CD4-positive, alpha-beta T cell (primary cell): Measurements from ENCODE around the gene PAX5. TPM values are rescaled to one million over a fixed set of nuclear protein-coding genes. Genes with fewer than 3 reads are reported as not detected.

Experiments
- ATAC-seq: fragments of 200-7000 bp; cut with Tn5 transposase; one replicate; pipeline ENCODE4 v1.10.0; 2022; ENCODE audit warnings: mild to moderate bottlenecking; ENCODE audit not compliant: poor library complexity
- CTCF ChIA-PET: fragments of 350-600 bp; sonication (Branson Sonifier 250); formaldehyde crosslinking; loops from one replicate; lab custom pipeline; 2021; ENCODE audit warnings: antibody characterized with exemption, inconsistent platforms; lab: Charles Lee
- POLR2A ChIA-PET: fragments of 350-600 bp; sonication (Branson Sonifier 250); formaldehyde crosslinking; loops from one replicate; lab custom pipeline; 2021; ENCODE audit warnings: antibody characterized with exemption, inconsistent platforms; lab: Charles Lee
- DNase-seq, 14 experiments: peaks; one replicate each; pipeline ENCODE4 v3.0.0-alpha.2; 2013 to 2020; ENCODE audit warnings: mixed read lengths in 2 of 14
- H3K27ac ChIP-seq, 2 donors: one replicate each; pipeline versions ENCODE4 v1.5.1 to v1.7.0; 2013; ENCODE audit warnings: low read length in 2 of 2, low read depth in 1 of 2, mild to moderate bottlenecking in 1 of 2
- H3K27me3 ChIP-seq, 2 experiments: 1 replicate in 1 of 2; 2 replicates in 1 of 2; pipeline versions ENCODE4 v1.6.1 to v1.7.0; 2013; ENCODE audit warnings: low read length in 2 of 2, control low read depth in 1 of 2, mild to moderate bottlenecking in 1 of 2, moderate library complexity in 1 of 2; ENCODE audit not compliant: insufficient read depth in 2 of 2, control insufficient read depth in 1 of 2
- H3K36me3 ChIP-seq: one replicate; pipeline ENCODE4 v1.6.1; 2013; ENCODE audit warnings: low read length, control low read depth; ENCODE audit not compliant: insufficient read depth
- H3K4me1 ChIP-seq: one replicate; pipeline ENCODE4 v1.6.1; 2013; ENCODE audit warnings: low read length, control low read depth; ENCODE audit not compliant: insufficient read depth
- H3K4me3 ChIP-seq: one replicate; pipeline ENCODE4 v1.5.1; 2013; ENCODE audit warnings: mild to moderate bottlenecking, low read length, moderate library complexity
- H3K9me3 ChIP-seq, 2 experiments: 1 replicate in 1 of 2; 2 replicates in 1 of 2; pipeline versions ENCODE4 v1.6.1 to v1.7.0; 2013; ENCODE audit warnings: low read length in 2 of 2, mild to moderate bottlenecking in 2 of 2, control low read depth in 1 of 2, moderate library complexity in 1 of 2; ENCODE audit not compliant: control insufficient read depth in 1 of 2, insufficient read depth in 1 of 2
- H3K27ac Mint-ChIP-seq: one replicate; pipeline ENCODE4 v1.8.0; 2020; ENCODE audit warnings: mixed read lengths
- H3K27me3 Mint-ChIP-seq: one replicate; pipeline ENCODE4 v1.8.0; 2021; ENCODE audit warnings: mixed read lengths
- H3K36me3 Mint-ChIP-seq: one replicate; pipeline ENCODE4 v1.8.0; 2021; ENCODE audit warnings: low read depth, mixed read lengths
- H3K4me1 Mint-ChIP-seq: one replicate; pipeline ENCODE4 v1.8.0; 2021; ENCODE audit warnings: low read depth, mixed read lengths
- H3K4me3 Mint-ChIP-seq: one replicate; pipeline ENCODE4 v1.8.0; 2020; ENCODE audit warnings: mild to moderate bottlenecking, mixed read lengths
- H3K9me3 Mint-ChIP-seq: one replicate; pipeline ENCODE4 v1.8.0; 2020; ENCODE audit warnings: mixed read lengths
- intact Hi-C, 2 experiments: fragments of 100-400 bp; cut with DNase I in 1 of 2; cut with micrococcal nuclease in 1 of 2; formaldehyde crosslinking; loops; one replicate each; pipeline versions ENCODE4 v1.15.1 to v1.9.0; 2023 to 2025; cut with DNase I, micrococcal nuclease
- total RNA-seq, 174 experiments: library from RNA in 2 of 174; stranded (reverse) in 2 of 174; gene quantifications; one replicate each; pipeline ENCODE4 v1.2.3 and lab custom pipeline; 2021 to 2026
- TF ChIP-seq, protein P1 (sequence below): fragments of 200-600 bp; IDR thresholded peaks from one replicate; pipeline ENCODE4 v1.8.0; 2022; ENCODE audit warnings: antibody characterized with exemption, mild to moderate bottlenecking

PAX5 gene
- total RNA-seq, 2 experiments from 2014 or later, result 0.03 to 0.11 TPM

DNA sequence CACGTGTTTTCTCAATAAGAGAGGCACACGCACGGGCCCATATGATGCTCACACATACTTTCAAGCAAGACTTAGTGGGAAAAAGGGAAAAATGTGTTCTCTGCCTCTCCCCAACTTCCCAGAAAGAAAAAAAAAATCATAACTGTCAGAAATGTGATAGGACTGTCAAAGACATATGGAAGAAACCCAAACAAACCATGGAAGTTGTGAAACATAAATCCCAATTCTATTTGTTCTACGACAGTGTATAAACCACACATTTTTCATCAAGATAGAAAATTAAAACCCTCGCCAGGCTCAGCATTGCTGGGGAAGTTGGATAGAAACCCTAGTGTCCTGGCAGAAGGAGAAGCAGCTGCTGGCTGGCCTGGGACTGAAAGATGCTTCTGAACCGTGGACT lies 211.9 kb downstream of the PAX5 start:
- Mint-ChIP-seq H3K27ac (no peak overlapping the region), H3K27me3 (peaks cover 38% of the 10 kb centered on the region), H3K4me3 (no peak overlapping the region), H3K36me3 (no peaks in the 10 kb centered on the region), H3K4me1 (no peaks in the 10 kb centered on the region), H3K9me3 (no peaks in the 10 kb centered on the region)
- H3K27me3 ChIP-seq, result peaks cover 7 to 12% of the 10 kb centered on the region in 2 experiments
- TF ChIP-seq, protein P1, sequence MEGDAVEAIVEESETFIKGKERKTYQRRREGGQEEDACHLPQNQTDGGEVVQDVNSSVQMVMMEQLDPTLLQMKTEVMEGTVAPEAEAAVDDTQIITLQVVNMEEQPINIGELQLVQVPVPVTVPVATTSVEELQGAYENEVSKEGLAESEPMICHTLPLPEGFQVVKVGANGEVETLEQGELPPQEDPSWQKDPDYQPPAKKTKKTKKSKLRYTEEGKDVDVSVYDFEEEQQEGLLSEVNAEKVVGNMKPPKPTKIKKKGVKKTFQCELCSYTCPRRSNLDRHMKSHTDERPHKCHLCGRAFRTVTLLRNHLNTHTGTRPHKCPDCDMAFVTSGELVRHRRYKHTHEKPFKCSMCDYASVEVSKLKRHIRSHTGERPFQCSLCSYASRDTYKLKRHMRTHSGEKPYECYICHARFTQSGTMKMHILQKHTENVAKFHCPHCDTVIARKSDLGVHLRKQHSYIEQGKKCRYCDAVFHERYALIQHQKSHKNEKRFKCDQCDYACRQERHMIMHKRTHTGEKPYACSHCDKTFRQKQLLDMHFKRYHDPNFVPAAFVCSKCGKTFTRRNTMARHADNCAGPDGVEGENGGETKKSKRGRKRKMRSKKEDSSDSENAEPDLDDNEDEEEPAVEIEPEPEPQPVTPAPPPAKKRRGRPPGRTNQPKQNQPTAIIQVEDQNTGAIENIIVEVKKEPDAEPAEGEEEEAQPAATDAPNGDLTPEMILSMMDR, result no peak
- H3K27ac ChIP-seq, result no peak overlapping the region
- no peak for DNase-seq
- H3K36me3 ChIP-seq, result no peaks in the 10 kb centered on the region
- ChIA-PET CTCF (no interaction called here), POLR2A (no interaction called here)
- H3K4me3 ChIP-seq, result no peak overlapping the region
- ATAC-seq, result no peak
- H3K4me1 ChIP-seq, result no peaks in the 10 kb centered on the region
- intact Hi-C loops, result no loop called here
- H3K9me3 ChIP-seq, result peaks cover 0 to 8% of the 10 kb centered on the region in 2 experiments

DNA sequence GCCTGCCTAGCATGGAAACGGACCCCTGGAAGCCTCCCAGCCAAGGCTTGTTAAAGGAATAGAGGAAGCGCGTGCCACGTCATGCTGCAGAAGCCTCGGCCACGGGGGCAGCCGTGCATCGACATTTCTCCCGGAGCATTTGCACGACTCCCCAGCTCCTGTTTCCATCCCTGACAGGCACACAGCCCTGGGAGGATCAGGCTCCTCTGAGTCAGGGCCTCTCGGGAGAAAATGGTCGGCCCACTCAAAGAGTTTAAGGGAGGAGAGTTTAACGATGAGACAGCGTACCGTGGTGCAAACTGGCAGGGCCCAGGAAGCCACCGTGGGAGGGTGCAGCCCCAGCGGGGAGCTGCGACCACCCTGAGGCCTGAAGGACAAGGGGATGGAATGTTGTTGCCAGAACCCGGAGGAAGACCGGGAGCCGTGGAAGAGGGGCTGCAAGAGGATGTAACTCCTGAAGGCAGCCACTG lies 213.6 kb downstream of the PAX5 start:
- Mint-ChIP-seq H3K27me3 (peaks cover 48% of the 10 kb centered on the region), H3K27ac (no peak overlapping the region), H3K4me1 (no peaks in the 10 kb centered on the region), H3K9me3 (no peaks in the 10 kb centered on the region), H3K36me3 (no peaks in the 10 kb centered on the region), H3K4me3 (no peak overlapping the region)
- DNase-seq (no peak), ATAC-seq (no peak)
- intact Hi-C loops, result no loop called here
- TF ChIP-seq, protein P1, result no peak
- Histone ChIP-seq H3K27ac (no peak overlapping the region), H3K9me3 (peaks cover 0 to 8% of the 10 kb centered on the region in 2 experiments), H3K27me3 (peaks cover 7 to 12% of the 10 kb centered on the region in 2 experiments), H3K36me3 (no peaks in the 10 kb centered on the region), H3K4me3 (no peak overlapping the region), H3K4me1 (no peaks in the 10 kb centered on the region)
- POLR2A ChIA-PET, result no interaction called here
- CTCF ChIA-PET, result no interaction called here

DNA sequence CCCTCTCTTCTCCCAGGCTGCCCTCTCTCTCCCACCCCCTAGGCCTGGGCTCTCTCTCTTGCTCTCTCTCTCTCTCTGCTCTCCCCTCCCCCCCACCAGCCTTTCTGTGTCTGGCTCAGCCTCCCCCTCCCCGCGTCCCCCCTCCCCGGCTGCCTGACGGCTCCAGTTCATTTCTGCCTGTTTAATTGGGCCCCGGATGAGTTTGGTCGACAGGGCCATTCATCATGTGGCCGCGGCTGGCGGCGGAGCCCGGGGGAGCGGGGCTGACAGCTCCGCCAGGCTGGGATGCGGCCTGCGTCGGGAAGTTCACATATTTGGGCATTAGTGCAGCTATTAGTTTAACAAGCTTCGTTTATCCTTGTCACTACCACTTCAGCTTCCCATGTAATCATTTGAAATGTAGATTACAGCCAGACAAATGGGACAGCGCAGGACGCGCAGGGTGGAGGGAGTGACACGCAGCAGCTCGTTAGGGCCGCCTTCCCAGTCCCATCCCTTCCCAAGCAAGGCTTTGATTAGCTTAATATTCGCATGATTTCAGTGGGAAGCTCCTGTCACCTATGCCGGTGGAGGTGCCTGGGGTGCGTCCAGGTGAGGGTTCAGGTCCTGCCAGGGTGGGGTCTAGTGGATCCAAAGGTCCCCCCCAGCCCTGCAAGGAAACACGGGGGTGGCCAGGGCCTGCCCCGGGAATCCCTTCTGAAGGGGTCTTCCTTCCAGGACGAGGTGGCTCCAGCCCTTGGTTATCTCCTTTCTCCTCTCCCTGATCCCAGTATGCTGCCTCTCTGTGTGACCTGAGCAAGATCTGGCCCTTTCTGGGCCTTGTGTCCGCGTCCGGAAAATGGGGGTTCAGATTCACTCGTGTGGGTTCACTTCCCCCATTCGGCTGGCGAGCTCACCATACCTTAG lies 214.8 kb downstream of the PAX5 start:
- intact Hi-C loops, result no loop called here

More for the DNA sequence above, 214.8 kb downstream of the PAX5 start:
- TF ChIP-seq, protein P1, result no peak
- DNase-seq (no peak), ATAC-seq (no peak)
- Histone ChIP-seq H3K9me3 (peaks cover 0 to 8% of the 10 kb centered on the region in 2 experiments), H3K36me3 (no peaks in the 10 kb centered on the region), H3K4me1 (no peaks in the 10 kb centered on the region), H3K27me3 (peaks cover 7 to 12% of the 10 kb centered on the region in 2 experiments), H3K4me3 (no peak overlapping the region), H3K27ac (no peak overlapping the region)
- Mint-ChIP-seq H3K27me3 (peaks cover 49% of the 10 kb centered on the region), H3K4me3 (no peak overlapping the region), H3K9me3 (no peaks in the 10 kb centered on the region), H3K36me3 (no peaks in the 10 kb centered on the region), H3K4me1 (no peaks in the 10 kb centered on the region), H3K27ac (no peak overlapping the region)
- POLR2A ChIA-PET, result no interaction called here
- CTCF ChIA-PET, result no interaction called here
